Non-pigmented ciliary epithelial cell (primary cell): ENCODE data around the gene EHF.

ENCODE experiments used
- DNase-seq: peaks from one replicate; pipeline ENCODE4 v3.0.0-alpha.2; 2010; ENCODE audit warnings: low read depth

EHF gene

DNA sequence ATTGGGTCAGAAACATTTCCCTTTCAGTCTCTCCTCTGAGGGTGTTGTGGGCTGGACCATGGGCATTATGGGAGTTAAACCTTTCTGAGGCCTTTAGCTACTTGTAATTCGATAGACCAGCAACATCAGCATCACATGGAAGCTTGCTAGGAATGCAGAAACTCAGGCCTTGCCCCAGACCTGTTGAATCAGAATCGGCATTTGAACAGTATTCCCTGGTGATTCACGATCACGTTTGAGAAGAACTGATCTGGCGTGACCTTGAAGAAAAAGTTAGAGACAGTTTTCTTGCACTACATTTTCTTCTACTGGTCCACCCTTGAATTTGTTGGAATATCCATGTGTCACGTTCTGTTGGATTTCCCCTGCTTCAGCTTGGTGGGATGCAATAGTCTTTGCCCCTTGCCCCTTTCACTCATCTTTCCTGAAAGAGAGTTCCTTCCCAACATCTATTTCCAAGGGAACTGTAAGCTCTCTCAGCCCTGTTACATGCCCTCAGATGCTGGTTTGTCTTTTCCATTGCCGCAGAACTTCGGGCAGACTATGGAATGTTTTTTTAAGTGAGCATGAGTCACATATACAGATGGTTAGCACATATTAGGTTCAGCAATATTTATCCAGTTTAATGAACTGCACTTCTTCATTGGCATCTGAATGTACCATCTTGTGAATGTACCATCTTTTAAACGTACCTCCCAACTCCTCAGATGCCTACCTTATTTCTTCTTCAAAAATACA is 23.9 kb downstream of the EHF start:
- peak; percentile 65 for DNase-seq

GRCh38 chr11:34646431-34646830 is 25.5 kb downstream of the EHF start:
- no peak for DNase-seq

- no peak for DNase-seq
These were observed 26.2 kb downstream of the EHF start for GRCh38 chr11:34647131-34647530.

DNA sequence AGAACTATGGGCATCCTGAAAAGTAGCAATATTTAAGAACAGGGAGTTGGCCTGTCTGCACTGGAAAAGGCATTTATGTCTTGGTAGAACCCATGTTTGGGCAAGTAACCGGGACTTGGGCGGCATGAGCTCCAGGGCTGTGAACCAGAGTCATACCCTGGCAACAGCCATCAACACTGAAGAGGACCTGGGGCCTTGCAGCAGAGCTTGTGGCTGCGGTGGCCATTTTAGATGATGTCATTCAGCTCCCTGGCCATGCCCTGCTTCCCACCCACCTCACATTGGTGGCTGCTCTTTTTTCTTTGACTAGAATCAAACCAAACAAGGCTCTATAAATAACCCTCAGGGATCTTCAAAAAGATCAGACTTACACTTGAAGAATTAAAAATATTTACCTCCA is 26.6 kb downstream of the EHF start:
- DNase-seq: no peak

DNA sequence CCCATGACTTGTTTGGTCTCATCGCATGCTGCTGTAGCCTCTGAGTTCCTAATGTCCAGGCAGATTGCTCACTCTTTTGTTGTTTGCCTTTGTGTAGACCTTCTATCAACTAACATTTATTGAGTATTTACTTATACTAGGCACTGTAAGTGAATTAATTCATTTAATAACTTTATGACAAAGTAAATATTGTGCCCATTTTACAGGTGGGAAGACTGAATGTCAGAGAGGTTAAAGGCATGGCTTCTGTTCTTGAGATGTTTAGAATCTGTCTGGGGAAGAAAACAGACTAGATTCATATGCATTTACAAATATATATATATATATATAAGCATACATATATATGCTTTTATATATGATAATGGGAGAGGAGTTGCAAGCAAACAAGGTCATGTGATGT is 27.1 kb downstream of the EHF start:
- no peak for DNase-seq

- no peak for DNase-seq
These were observed 28.7 kb downstream of the EHF start for GRCh38 chr11:34649597-34649996.

- DNase-seq: no peak
These were observed 29.6 kb downstream of the EHF start for GRCh38 chr11:34650528-34650927.

DNA sequence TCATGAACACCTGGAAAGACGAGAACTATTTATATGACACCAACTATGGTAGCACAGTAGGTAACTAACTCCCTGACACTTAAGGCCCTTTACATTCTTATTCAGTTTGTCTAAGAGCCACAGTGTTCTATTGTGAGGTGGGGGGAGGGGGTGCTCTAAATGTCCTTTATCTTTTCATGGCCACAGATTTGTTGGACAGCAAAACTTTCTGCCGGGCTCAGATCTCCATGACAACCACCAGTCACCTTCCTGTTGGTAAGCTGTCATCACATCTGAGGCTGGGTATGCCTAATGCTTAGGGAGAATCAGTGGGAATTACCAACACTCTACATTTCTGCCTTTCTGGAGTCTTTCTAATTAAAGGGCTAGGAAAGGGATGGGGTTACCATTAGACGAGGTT is 30.7 kb downstream of the EHF start:
- DNase-seq: no peak

DNA sequence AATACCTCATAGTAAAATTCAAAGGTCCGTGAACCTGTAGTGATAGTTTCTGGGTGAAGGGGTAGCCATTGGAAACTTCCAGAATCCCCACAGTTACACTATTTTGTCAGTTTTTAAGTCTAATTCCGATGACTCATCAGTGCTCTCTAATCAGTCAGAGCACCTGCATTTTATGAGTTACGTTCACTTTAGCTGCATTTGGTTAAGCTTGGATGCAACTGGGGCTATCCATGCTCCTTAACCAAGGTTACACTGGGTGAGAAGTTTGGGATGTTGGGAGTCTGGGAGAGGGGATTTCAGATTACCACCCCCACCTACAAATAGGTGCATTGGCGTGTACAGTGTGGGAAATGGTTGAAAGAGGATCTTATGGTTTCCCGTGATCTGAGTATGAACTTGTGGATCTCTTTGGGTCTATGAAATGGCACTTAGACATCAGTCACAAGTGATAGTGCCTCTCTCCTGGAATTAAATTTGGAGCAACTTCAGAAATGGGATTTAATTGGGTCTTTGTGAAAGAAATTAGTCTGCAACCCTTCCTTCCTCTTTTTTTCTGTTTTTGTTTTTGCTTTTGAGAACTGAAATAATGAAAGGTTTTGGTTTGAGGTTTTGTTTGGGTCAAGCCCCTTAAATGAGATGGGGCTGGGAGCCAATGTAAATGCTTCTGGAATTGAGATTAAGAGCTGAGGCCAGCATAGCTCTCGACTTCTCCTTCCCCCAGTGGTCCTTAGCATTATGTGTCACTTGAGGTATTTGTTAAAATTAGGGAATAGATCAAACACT is 31.5 kb downstream of the EHF start:
- DNase-seq: no peak

- DNase-seq: no peak
These were observed 32.1 kb downstream of the EHF start for GRCh38 chr11:34653031-34653430.

- DNase-seq: peak; percentile 86
These were observed 33.1 kb downstream of the EHF start for GRCh38 chr11:34653851-34654482.

- no peak for DNase-seq
These were observed 33.8 kb downstream of the EHF start for GRCh38 chr11:34654483-34655334.

GRCh38 chr11:34655335-34656008 is 34.6 kb downstream of the EHF start:
- DNase-seq: peak; percentile 83

DNA sequence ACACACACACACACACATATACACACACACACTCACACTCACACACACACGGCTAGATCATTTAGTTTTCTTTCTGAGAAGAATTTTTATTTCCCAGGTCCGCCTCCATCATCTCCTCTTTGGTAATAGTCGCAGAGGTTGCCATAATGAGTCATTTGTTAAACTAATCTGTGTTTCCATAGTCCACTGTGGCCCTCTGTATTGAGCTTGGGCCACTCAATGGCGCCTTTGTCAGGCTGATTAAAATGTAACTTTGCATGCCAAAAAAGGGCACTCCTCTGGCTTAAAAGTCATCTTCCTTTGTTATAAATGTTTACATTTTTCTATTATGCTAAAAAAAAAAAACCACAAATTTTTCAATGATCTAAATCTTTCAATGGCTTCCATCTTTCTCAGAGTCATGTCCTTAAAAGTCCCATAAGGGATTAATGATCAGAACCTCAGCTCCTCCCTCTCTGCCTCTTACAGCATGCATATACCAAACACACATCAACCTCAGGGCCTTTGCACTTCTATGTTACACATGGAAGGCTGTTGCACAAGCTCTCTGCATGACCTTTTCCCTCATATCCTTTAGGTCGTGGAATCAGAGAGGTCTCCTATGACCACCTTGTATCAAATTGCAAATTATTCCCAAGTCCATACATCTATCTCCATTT is 35.3 kb downstream of the EHF start:
- no peak for DNase-seq

GRCh38 chr11:34658071-34659015 is 37.5 kb downstream of the EHF start:
- DNase-seq: no peak

DNA sequence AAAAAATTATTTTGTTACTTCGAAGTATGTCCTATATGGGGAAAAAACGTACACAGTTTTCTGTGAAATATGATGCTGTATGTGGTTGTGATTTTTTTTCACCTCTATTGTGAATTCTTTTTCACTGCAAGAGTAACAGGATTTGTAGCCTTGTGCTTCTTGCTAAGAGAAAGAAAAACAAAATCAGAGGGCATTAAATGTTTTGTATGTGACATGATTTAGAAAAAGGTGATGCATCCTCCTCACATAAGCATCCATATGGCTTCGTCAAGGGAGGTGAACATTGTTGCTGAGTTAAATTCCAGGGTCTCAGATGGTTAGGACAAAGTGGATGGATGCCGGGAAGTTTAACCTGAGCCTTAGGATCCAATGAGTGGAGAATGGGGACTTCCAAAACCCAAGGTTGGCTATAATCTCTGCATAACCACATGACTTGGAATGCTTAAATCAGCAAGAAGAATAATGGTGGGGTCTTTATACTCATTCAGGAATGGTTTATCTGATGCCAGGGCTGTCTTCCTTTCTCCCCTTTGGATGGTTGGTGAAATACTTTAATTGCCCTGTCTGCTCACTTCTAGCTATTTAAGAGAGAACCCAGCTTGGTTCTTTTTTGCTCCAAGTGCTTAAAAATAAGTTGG is 38.3 kb downstream of the EHF start:
- DNase-seq: no peak

DNA sequence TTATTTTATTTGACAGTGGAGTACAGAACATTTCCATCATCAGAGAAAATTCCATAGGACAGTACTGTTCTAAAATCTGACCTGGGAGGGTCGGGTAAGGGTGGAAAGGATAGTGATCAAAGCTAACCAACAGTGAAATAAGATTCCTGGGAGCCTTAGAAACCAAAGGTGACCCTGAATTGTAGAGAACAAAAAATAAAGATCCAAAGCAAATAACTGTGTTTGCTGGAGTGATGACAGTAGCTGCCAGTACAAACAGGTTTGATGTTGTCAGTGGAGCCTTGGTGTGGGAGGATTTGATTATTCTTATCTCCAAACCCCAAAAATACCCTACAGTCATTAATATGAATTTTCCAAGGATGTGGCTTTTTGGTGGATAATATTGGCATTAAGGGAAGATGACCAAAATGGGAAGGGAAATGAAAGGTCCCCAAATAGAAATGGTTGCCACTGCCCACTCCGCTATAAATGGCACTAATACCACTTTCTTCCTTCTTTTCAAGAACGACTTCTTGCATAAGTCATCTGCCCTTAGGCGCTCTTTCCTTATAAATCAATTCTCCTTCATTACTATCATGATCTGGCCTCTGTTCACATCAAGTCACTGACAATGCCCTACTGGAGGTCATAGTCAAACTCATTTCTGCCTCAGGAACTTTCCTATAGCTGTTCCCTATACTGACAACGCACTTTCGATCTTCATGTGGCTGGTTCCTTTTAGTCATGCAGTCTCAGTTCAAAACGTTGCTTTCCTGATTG is 44.4 kb downstream of the EHF start:
- no peak for DNase-seq

DNA sequence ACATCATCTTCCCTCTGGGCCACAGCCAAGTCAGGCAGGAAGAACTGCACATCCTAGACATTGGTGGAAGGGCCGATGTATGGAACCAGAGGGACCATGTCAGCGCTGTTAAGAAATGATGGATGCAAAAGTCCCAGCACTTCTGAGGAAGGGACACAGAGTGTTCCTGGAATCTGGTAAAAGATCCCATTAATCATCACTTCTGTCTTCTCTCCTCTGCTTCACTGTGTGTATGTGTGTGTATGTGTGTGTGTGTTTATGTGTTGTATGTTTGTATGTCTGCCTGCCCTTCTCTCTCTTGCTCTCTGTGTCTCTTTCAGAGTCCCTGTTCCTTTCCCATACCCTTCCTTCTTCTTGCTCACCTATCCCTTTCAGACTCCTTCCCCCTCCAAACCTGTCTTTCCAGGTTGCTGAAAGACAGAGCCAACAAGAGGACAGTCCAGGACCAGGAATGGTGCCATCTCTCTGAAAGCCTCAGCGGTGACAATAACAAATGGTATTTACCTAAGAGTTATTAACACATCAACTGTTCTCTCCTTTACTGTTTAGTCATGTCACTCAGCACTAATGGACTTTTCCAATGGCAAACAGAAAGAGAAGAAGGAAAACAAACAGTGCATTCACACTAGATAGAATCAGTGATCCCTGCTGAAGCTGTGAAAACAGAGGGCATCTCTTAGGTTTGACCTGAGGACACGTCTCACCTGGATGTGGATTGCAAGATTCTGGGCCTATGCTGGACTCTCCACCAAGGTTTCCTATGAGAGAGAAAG is 47.1 kb downstream of the EHF start:
- no peak for DNase-seq
